Activated CD8-positive, alpha-beta memory T cell treated with anti-CD3 and anti-CD28 coated beads for 48 hours (primary cell): Measurements from ENCODE around the gene DFFB.

Experiments
- DNase-seq, 3 experiments: peaks; one replicate each; pipeline ENCODE4 v3.0.0-alpha.2; 2020; ENCODE audit warnings: low read depth in 2 of 3, low spot score in 2 of 3

The DFFB gene

GRCh38 chr1:3828391-3828790 lies 28.9 kb upstream of the DFFB start:
- no peak for DNase-seq

GRCh38 chr1:3831689-3832088 lies 25.6 kb upstream of the DFFB start:
- DNase-seq: no peak

- no peak for DNase-seq
Observed at GRCh38 chr1:3834701-3835100, 22.6 kb upstream of the DFFB start.

- no peak for DNase-seq
Observed at GRCh38 chr1:3836421-3836820, 20.9 kb upstream of the DFFB start.

- DNase-seq: no peak
Observed at GRCh38 chr1:3837200-3837599, 20.1 kb upstream of the DFFB start.

GRCh38 chr1:3837685-3838084 lies 19.6 kb upstream of the DFFB start:
- DNase-seq: no peak

GRCh38 chr1:3838788-3839187 lies 18.5 kb upstream of the DFFB start:
- DNase-seq: no peak

GRCh38 chr1:3841491-3841890 lies 15.8 kb upstream of the DFFB start:
- DNase-seq: no peak

GRCh38 chr1:3842912-3843311 lies 14.4 kb upstream of the DFFB start:
- no peak for DNase-seq

GRCh38 chr1:3846541-3846940 lies 10.7 kb upstream of the DFFB start:
- no peak for DNase-seq

- no peak for DNase-seq
Observed at GRCh38 chr1:3847081-3847480, 10.2 kb upstream of the DFFB start.

GRCh38 chr1:3850857-3851256 lies 6.4 kb upstream of the DFFB start:
- no peak for DNase-seq

- no peak for DNase-seq
Observed at GRCh38 chr1:3851292-3851691, 6.0 kb upstream of the DFFB start.

GRCh38 chr1:3852091-3852490 lies 5.2 kb upstream of the DFFB start:
- DNase-seq: no peak

GRCh38 chr1:3852711-3853485 lies 4.4 kb upstream of the DFFB start:
- DNase-seq: no peak

- no peak for DNase-seq
Observed at GRCh38 chr1:3857791-3858129, 484 bp downstream of the DFFB start.

GRCh38 chr1:3858231-3858981 lies 1.1 kb downstream of the DFFB start:
- no peak for DNase-seq

GRCh38 chr1:3863231-3863935 lies 6.1 kb downstream of the DFFB start:
- DNase-seq: no peak

GRCh38 chr1:3864884-3865283 lies 7.6 kb downstream of the DFFB start:
- no peak for DNase-seq

- DNase-seq: no peak
Observed at GRCh38 chr1:3865606-3866160, 8.4 kb downstream of the DFFB start.

- no peak for DNase-seq
Observed at GRCh38 chr1:3868464-3869006, 11.3 kb downstream of the DFFB start.
